ENCODE results near the gene AAR2. TPM values are rescaled to one million over a fixed set of nuclear protein-coding genes. Genes with fewer than 3 reads are reported as not detected.

The AAR2 gene
- total RNA-seq, 1 donor from 2014 or later: 23.7 TPM

- H3K4me1 ChIP-seq: no peaks in the 10 kb centered on the region
- H3K27ac ChIP-seq: no peak overlapping the region
- H3K27me3 ChIP-seq (ENCODE audit: low read depth): no peaks in the 10 kb centered on the region
- H3K36me3 ChIP-seq: peaks cover 31% of the 10 kb centered on the region
- no peaks in the 10 kb centered on the region for H3K9me3 ChIP-seq
- TF ChIP-seq CTCF (IDR thresholded peaks at IDR 0.05): no peak
- DNase-seq: no peak
- no peak overlapping the region for H3K4me3 ChIP-seq
- no peak for ATAC-seq
- intact Hi-C loops (cut with DNase I): no loop called here
These were observed 23.1 kb downstream of the AAR2 start for GRCh38 chr20:36259177-36260061.

- intact Hi-C loops (cut with DNase I): no loop called here
- Histone ChIP-seq H3K4me3 (no peak overlapping the region), H3K36me3 (peaks cover 22% of the 10 kb centered on the region), H3K27me3 (ENCODE audit: low read depth) (no peaks in the 10 kb centered on the region), H3K4me1 (no peaks in the 10 kb centered on the region), H3K9me3 (no peaks in the 10 kb centered on the region), H3K27ac (no peak overlapping the region)
- ATAC-seq (no peak), DNase-seq (no peak)
- no peak for TF ChIP-seq CTCF (IDR thresholded peaks at IDR 0.05)
These were observed 24.0 kb downstream of the AAR2 start for GRCh38 chr20:36260316-36260715.

GRCh38 chr20:36261389-36262105, 25.3 kb downstream of the AAR2 start:
- intact Hi-C loops (cut with DNase I): no loop called here
- Histone ChIP-seq H3K9me3 (no peaks in the 10 kb centered on the region), H3K27ac (no peak overlapping the region), H3K4me3 (no peak overlapping the region), H3K36me3 (peaks cover 10% of the 10 kb centered on the region), H3K4me1 (no peaks in the 10 kb centered on the region), H3K27me3 (ENCODE audit: low read depth) (no peaks in the 10 kb centered on the region)
- no peak for TF ChIP-seq CTCF (IDR thresholded peaks at IDR 0.05)
- ATAC-seq: no peak
- DNase-seq: no peak

- ATAC-seq (no peak), DNase-seq (no peak)
- Histone ChIP-seq H3K27me3 (ENCODE audit: low read depth) (no peaks in the 10 kb centered on the region), H3K4me3 (no peak overlapping the region), H3K36me3 (peaks cover 3% of the 10 kb centered on the region), H3K9me3 (no peaks in the 10 kb centered on the region), H3K27ac (no peak overlapping the region), H3K4me1 (no peaks in the 10 kb centered on the region)
- no peak for TF ChIP-seq CTCF (IDR thresholded peaks at IDR 0.05)
- intact Hi-C loops (cut with DNase I): no loop called here
These were observed 26.2 kb downstream of the AAR2 start for GRCh38 chr20:36262440-36262839.

GRCh38 chr20:36264426-36265246, 28.4 kb downstream of the AAR2 start:
- Histone ChIP-seq H3K4me1 (no peaks in the 10 kb centered on the region), H3K27me3 (ENCODE audit: low read depth) (no peaks in the 10 kb centered on the region), H3K9me3 (no peaks in the 10 kb centered on the region), H3K36me3 (no peaks in the 10 kb centered on the region), H3K27ac (no peak overlapping the region), H3K4me3 (no peak overlapping the region)
- ATAC-seq (no peak), DNase-seq (no peak)
- intact Hi-C loops (cut with DNase I): no loop called here
- TF ChIP-seq CTCF (IDR thresholded peaks at IDR 0.05): no peak

All from lower lobe of right lung (tissue), 2 donors.